Measurements from ENCODE around the gene M1AP. TPM values are rescaled to one million over a fixed set of nuclear protein-coding genes. Genes with fewer than 3 reads are reported as not detected.
"Not testable (repeated sequence)": the region's sequence is repeated elsewhere in the genome, so short reads cannot be mapped to it uniquely, and the experiment has no call there.

Gene M1AP
- total RNA-seq, 1 donor from 2014 or later: 0.75 TPM

- TF ChIP-seq EZH2phosphoT487 (IDR thresholded peaks at IDR 0.05): no peak
- no peak for TF ChIP-seq CTCF (IDR thresholded peaks at IDR 0.05)
- no peaks in the 10 kb centered on the region for H3F3A ChIP-seq (ENCODE audit: low read depth)
- no peak overlapping the region for H3K27ac ChIP-seq
- H3K36me3 ChIP-seq: no peaks in the 10 kb centered on the region
- Mint-ChIP-seq H3K27ac (no peak overlapping the region), H3K4me3 (no peak overlapping the region), H3K36me3 (no peaks in the 10 kb centered on the region), H3K9me3 (no peaks in the 10 kb centered on the region), H3K27me3 (ENCODE audit: insufficient read depth, low read depth) (no peaks in the 10 kb centered on the region), H3K4me1 (no peaks in the 10 kb centered on the region)
- no peaks in the 10 kb centered on the region for H3K4me1 ChIP-seq
- no peak for DNase-seq (ENCODE audit: low spot score)
- no peak overlapping the region for H3K4me3 ChIP-seq
- no peak overlapping the region for H3K9ac ChIP-seq
- no peaks in the 10 kb centered on the region for H3K27me3 ChIP-seq
- no peaks in the 10 kb centered on the region for H3K9me3 ChIP-seq (ENCODE audit: low read depth)
- no peak overlapping the region for H2AFZ ChIP-seq (replicated peaks)
- H3K79me2 ChIP-seq (ENCODE audit: low read depth): no peaks in the 10 kb centered on the region
- H3K4me2 ChIP-seq: no peak overlapping the region
- H4K20me1 ChIP-seq (ENCODE audit: low read depth): no peaks in the 10 kb centered on the region
Observed at GRCh38 chr2:74639550-74639949, 8.6 kb downstream of the M1AP start.

GRCh38 chr2:74632939-74633312 lies 15.2 kb downstream of the M1AP start:
- H3K27me3 Mint-ChIP-seq (ENCODE audit: insufficient read depth, low read depth): peaks cover 3% of the 10 kb centered on the region
- no peaks in the 10 kb centered on the region for H3K9me3 ChIP-seq (ENCODE audit: low read depth)
- H3K9me3 Mint-ChIP-seq: no peaks in the 10 kb centered on the region
- H3K79me2 ChIP-seq (ENCODE audit: low read depth): no peaks in the 10 kb centered on the region
- no peaks in the 10 kb centered on the region for H3K27me3 ChIP-seq
- H3K9ac ChIP-seq: no peak overlapping the region
- H3K27ac Mint-ChIP-seq: no peak overlapping the region
- H3K4me2 ChIP-seq: peak overlapping the region; percentile 36
- peaks cover 14% of the 10 kb centered on the region for H3K4me1 Mint-ChIP-seq
- TF ChIP-seq EZH2 (IDR thresholded peaks at IDR 0.05) (no peak), CTCF (IDR thresholded peaks at IDR 0.05) (no peak), EZH2phosphoT487 (IDR thresholded peaks at IDR 0.05) (no peak)
- H3F3A ChIP-seq (ENCODE audit: low read depth): peaks cover 21% of the 10 kb centered on the region
- H3K36me3 Mint-ChIP-seq: no peaks in the 10 kb centered on the region
- no peaks in the 10 kb centered on the region for H4K20me1 ChIP-seq (ENCODE audit: low read depth)
- no peak for DNase-seq (ENCODE audit: low spot score)
- no peak overlapping the region for H3K4me3 Mint-ChIP-seq
- no peak overlapping the region for H2AFZ ChIP-seq (replicated peaks)
- no peaks in the 10 kb centered on the region for H3K36me3 ChIP-seq
- H3K4me3 ChIP-seq: no peak overlapping the region
- H3K4me1 ChIP-seq: peaks cover 20% of the 10 kb centered on the region
- H3K27ac ChIP-seq: no peak overlapping the region

GRCh38 chr2:74632209-74632938 lies 15.8 kb downstream of the M1AP start:
- H3K9me3 Mint-ChIP-seq: no peaks in the 10 kb centered on the region
- peak overlapping the region; percentile 36 for H3K4me2 ChIP-seq

GRCh38 chr2:74630454-74630853 lies 17.7 kb downstream of the M1AP start:
- Histone ChIP-seq H3K4me1 (peaks cover 20% of the 10 kb centered on the region), H3F3A (ENCODE audit: low read depth) (peaks cover 21% of the 10 kb centered on the region)
- not testable (repeated sequence) for H3K27ac ChIP-seq; H3K79me2 ChIP-seq (ENCODE audit: low read depth); H3K9me3 Mint-ChIP-seq; H3K4me2 ChIP-seq; H4K20me1 ChIP-seq (ENCODE audit: low read depth); H2AFZ ChIP-seq (replicated peaks); H3K9ac ChIP-seq; H3K36me3 Mint-ChIP-seq; H3K4me3 Mint-ChIP-seq; H3K27me3 Mint-ChIP-seq (ENCODE audit: insufficient read depth, low read depth); DNase-seq (ENCODE audit: low spot score); H3K9me3 ChIP-seq (ENCODE audit: low read depth); H3K36me3 ChIP-seq; H3K27ac Mint-ChIP-seq; H3K4me3 ChIP-seq; H3K27me3 ChIP-seq
- peaks cover 14% of the 10 kb centered on the region for H3K4me1 Mint-ChIP-seq

More at GRCh38 chr2:74632209-74632938, 15.8 kb downstream of the M1AP start:
- Mint-ChIP-seq H3K27ac (no peak overlapping the region), H3K36me3 (no peaks in the 10 kb centered on the region), H3K4me3 (no peak overlapping the region), H3K27me3 (ENCODE audit: insufficient read depth, low read depth) (peaks cover 3% of the 10 kb centered on the region), H3K4me1 (peaks cover 14% of the 10 kb centered on the region)
- TF ChIP-seq EZH2phosphoT487 (IDR thresholded peaks at IDR 0.05) (no peak), CTCF (IDR thresholded peaks at IDR 0.05) (peak; percentile 11)
- no peaks in the 10 kb centered on the region for H3K79me2 ChIP-seq (ENCODE audit: low read depth)
- peaks cover 21% of the 10 kb centered on the region for H3F3A ChIP-seq (ENCODE audit: low read depth)
- peak; percentile 25 for DNase-seq (ENCODE audit: low spot score)
- no peaks in the 10 kb centered on the region for H3K9me3 ChIP-seq (ENCODE audit: low read depth)
- no peak overlapping the region for H3K4me3 ChIP-seq
- H3K27me3 ChIP-seq: no peaks in the 10 kb centered on the region
- no peaks in the 10 kb centered on the region for H3K36me3 ChIP-seq
- H3K27ac ChIP-seq: no peak overlapping the region
- H3K9ac ChIP-seq: no peak overlapping the region
- H2AFZ ChIP-seq (replicated peaks): peak overlapping the region; percentile 33
- H4K20me1 ChIP-seq (ENCODE audit: low read depth): no peaks in the 10 kb centered on the region
- H3K4me1 ChIP-seq: peaks cover 20% of the 10 kb centered on the region

Measured in neural progenitor cell (in vitro differentiated cells).